ENCODE data around the gene SCN4B. TPM values are rescaled to one million over a fixed set of nuclear protein-coding genes. Genes with fewer than 3 reads are reported as not detected.

The SCN4B gene
- total RNA-seq, 4 donors from 2014 or later: 0.35 to 8.3 (median 1.4) TPM

- H3K36me3 ChIP-seq: no peaks in the 10 kb centered on the region
- DNase-seq: no peak
- peaks cover 0 to 19% (median 4%) of the 10 kb centered on the region in 4 donors for H3K4me1 ChIP-seq
- H3K4me3 ChIP-seq: no peak overlapping the region
- peaks cover 0 to 9% of the 10 kb centered on the region in 2 donors for H3K27me3 ChIP-seq
- H3K9me3 ChIP-seq: no peaks in the 10 kb centered on the region
- no peak overlapping the region for H3K27ac ChIP-seq
- TF ChIP-seq CTCF (IDR thresholded peaks at IDR 0.05): no peak
- no peak for TF ChIP-seq POLR2A (IDR thresholded peaks at IDR 0.05)
These were observed 4.4 kb downstream of the SCN4B start for GRCh38 chr11:118148240-118148639.

- Histone ChIP-seq H3K9me3 (no peaks in the 10 kb centered on the region), H3K4me3 (no peak overlapping the region), H3K27ac (no peak overlapping the region), H3K27me3 (peaks cover 0 to 4% of the 10 kb centered on the region in 2 donors), H3K36me3 (no peaks in the 10 kb centered on the region), H3K4me1 (peaks cover 0 to 12% (median 4%) of the 10 kb centered on the region in 4 donors)
- TF ChIP-seq POLR2A (IDR thresholded peaks at IDR 0.05) (no peak), CTCF (IDR thresholded peaks at IDR 0.05) (no peak)
- DNase-seq: no peak
These were observed 5.1 kb downstream of the SCN4B start for GRCh38 chr11:118147502-118147901.

GRCh38 chr11:118146554-118146953 is 6.1 kb downstream of the SCN4B start:
- Histone ChIP-seq H3K36me3 (no peaks in the 10 kb centered on the region), H3K9me3 (no peaks in the 10 kb centered on the region), H3K27ac (no peak overlapping the region), H3K4me1 (peaks cover 0 to 7% (median 3%) of the 10 kb centered on the region in 4 donors), H3K4me3 (peak overlapping the region in 1 of 4 donors; percentile 0), H3K27me3 (no peaks in the 10 kb centered on the region)
- TF ChIP-seq CTCF (IDR thresholded peaks at IDR 0.05) (no peak), POLR2A (IDR thresholded peaks at IDR 0.05) (no peak)
- no peak for DNase-seq

- H3K36me3 ChIP-seq: no peaks in the 10 kb centered on the region
- H3K4me3 ChIP-seq: peak overlapping the region; percentile 43 to 71 (median 64)
- DNase-seq: peak; percentile 82 to 96 (median 96)
- peak overlapping the region in 3 of 4 donors; percentile 10 to 49 (median 47) for H3K27ac ChIP-seq
- peaks cover 0 to 7% (median 3%) of the 10 kb centered on the region in 4 donors for H3K4me1 ChIP-seq
- no peaks in the 10 kb centered on the region for H3K27me3 ChIP-seq
- TF ChIP-seq POLR2A (IDR thresholded peaks at IDR 0.05) (no peak), CTCF (IDR thresholded peaks at IDR 0.05) (peak; percentile 81 to 98 (median 94))
- H3K9me3 ChIP-seq: no peaks in the 10 kb centered on the region
These were observed 7.1 kb downstream of the SCN4B start for GRCh38 chr11:118145285-118146227.

GRCh38 chr11:118144301-118145268 is 8.0 kb downstream of the SCN4B start:
- TF ChIP-seq POLR2A (IDR thresholded peaks at IDR 0.05): no peak
- TF ChIP-seq CTCF (IDR thresholded peaks at IDR 0.05): no peak
- no peaks in the 10 kb centered on the region for H3K27me3 ChIP-seq
- DNase-seq: no peak
- no peaks in the 10 kb centered on the region for H3K9me3 ChIP-seq
- H3K4me3 ChIP-seq: peak overlapping the region in 1 of 4 donors; percentile 70
- H3K36me3 ChIP-seq: no peaks in the 10 kb centered on the region
- H3K27ac ChIP-seq: no peak overlapping the region
- H3K4me1 ChIP-seq: peaks cover 0 to 7% (median 3%) of the 10 kb centered on the region in 4 donors

All from Peyer's patch (tissue), 4 donors.